Measurements from ENCODE around the gene BHLHE41. TPM values are rescaled to one million over a fixed set of nuclear protein-coding genes. Genes with fewer than 3 reads are reported as not detected.

Gene BHLHE41
- total RNA-seq, 1 experiment from 2014 or later: 7.8 TPM

- no peak for DNase-seq (ENCODE audit: low read depth)
Observed at GRCh38 chr12:26134540-26134939, 9.7 kb upstream of the BHLHE41 start.

- DNase-seq (ENCODE audit: low read depth): no peak
Observed at GRCh38 chr12:26133521-26133920, 8.7 kb upstream of the BHLHE41 start.

GRCh38 chr12:26132866-26133265 is 8.0 kb upstream of the BHLHE41 start:
- DNase-seq (ENCODE audit: low read depth): no peak

GRCh38 chr12:26131936-26132335 is 7.1 kb upstream of the BHLHE41 start:
- no peak for DNase-seq (ENCODE audit: low read depth)

GRCh38 chr12:26130728-26131127 is 5.9 kb upstream of the BHLHE41 start:
- DNase-seq (ENCODE audit: low read depth): no peak

GRCh38 chr12:26128168-26128567 is 3.3 kb upstream of the BHLHE41 start:
- DNase-seq (ENCODE audit: low read depth): peak; percentile 50

GRCh38 chr12:26127404-26127803 is 2.6 kb upstream of the BHLHE41 start:
- DNase-seq (ENCODE audit: low read depth): no peak

GRCh38 chr12:26126340-26127284 is 1.8 kb upstream of the BHLHE41 start:
- DNase-seq (ENCODE audit: low read depth): peak; percentile 85

GRCh38 chr12:26125400-26126339 is 833 bp upstream of the BHLHE41 start:
- peak; percentile 83 for DNase-seq (ENCODE audit: low read depth)

- DNase-seq (ENCODE audit: low read depth): peak; percentile 30
Observed at GRCh38 chr12:26123482-26123980, 1.3 kb downstream of the BHLHE41 start.

GRCh38 chr12:26122681-26123481 is 2.0 kb downstream of the BHLHE41 start:
- DNase-seq (ENCODE audit: low read depth): peak; percentile 81

GRCh38 chr12:26122061-26122680 is 2.7 kb downstream of the BHLHE41 start:
- DNase-seq (ENCODE audit: low read depth): peak; percentile 42

GRCh38 chr12:26121323-26122060 is 3.3 kb downstream of the BHLHE41 start:
- no peak for DNase-seq (ENCODE audit: low read depth)

GRCh38 chr12:26120561-26121274 is 4.1 kb downstream of the BHLHE41 start:
- no peak for DNase-seq (ENCODE audit: low read depth)

- DNase-seq (ENCODE audit: low read depth): peak; percentile 70
Observed at GRCh38 chr12:26119391-26119989, 5.3 kb downstream of the BHLHE41 start.

GRCh38 chr12:26118308-26118707 is 6.5 kb downstream of the BHLHE41 start:
- no peak for DNase-seq (ENCODE audit: low read depth)

GRCh38 chr12:26116829-26117715 is 7.8 kb downstream of the BHLHE41 start:
- peak; percentile 46 for DNase-seq (ENCODE audit: low read depth)
